GM21529 (cell line): ENCODE results near the gene STX18.

ENCODE experiments used
- ATAC-seq: cut with Tn5 transposase; IDR thresholded peaks from one replicate; pipeline ENCODE4 v1.9.1; 2021; ENCODE audit not compliant: unreplicated experiment

Gene STX18

GRCh38 chr4:4386296-4386735 lies 155.5 kb downstream of the STX18 start:
- ATAC-seq = no peak

GRCh38 chr4:4385729-4386295 lies 156.0 kb downstream of the STX18 start:
- ATAC-seq = no peak

GRCh38 chr4:4384837-4385236 lies 157.0 kb downstream of the STX18 start:
- no peak for ATAC-seq

DNA sequence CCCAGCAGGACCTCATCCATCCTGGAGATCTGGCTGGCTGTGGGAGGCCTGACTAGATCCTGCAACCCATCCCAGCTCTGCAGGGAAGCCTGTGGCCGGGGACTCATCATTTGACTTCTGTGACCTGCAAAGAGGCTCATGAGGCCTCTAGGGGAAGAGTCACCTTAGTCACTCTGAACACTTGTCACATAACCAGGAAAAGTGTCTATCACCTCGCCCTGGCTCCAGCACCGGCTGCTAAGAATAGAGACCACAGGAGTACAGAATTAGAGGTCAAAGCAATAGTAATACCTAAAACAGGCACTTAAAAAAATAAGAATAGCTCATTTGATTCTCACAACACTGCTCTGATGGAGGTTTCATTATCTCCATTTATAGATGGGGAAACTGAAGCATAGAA lies 158.8 kb downstream of the STX18 start:
- no peak for ATAC-seq

DNA sequence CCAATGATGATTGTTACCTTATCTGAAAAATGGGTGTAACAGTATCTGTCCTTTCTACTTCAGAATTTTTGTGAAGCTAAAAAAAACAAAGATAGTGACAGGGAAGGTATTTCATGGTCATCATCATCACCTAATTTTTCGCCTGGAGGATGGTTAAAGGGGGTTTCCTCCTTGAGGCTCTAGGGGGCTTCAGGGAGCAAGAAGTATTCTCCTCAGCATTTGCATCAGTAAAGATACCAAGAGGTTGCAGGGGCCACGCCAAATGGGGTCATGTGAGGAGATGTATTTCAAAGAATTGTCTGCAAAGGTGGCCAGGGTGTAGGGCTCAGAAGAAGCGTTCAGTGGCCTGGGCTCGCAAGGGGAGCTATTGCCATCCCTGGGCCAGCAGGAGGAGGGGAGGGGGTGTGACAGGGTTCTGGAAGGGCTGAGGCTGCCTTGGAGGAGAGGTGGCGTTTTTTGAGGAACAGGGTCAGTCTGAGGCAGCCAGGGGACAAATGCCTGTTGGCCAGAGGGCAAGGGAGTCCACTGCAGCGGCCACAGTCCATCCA lies 162.2 kb downstream of the STX18 start:
- ATAC-seq = no peak

- no peak for ATAC-seq
These were observed 164.0 kb downstream of the STX18 start for GRCh38 chr4:4377732-4378460.

DNA sequence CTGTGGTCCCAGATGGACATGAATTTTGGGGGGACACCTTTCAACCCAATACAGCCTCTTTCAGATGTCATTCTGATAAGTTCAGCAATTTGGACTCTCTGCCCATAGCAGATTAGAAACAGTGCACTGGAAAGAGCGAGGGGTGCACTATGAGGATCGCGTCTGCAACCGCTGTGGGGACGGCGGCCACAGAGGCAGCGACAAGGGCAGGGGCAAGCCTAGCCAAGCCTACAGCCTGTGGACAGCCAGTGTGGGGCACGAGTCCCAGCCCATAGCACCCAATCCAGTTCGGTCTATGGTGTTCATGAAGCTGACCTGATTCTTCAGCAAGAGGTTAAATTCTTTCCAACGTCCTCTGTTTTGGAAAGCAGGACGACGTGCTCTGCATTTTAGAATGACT lies 164.7 kb downstream of the STX18 start:
- no peak for ATAC-seq

DNA sequence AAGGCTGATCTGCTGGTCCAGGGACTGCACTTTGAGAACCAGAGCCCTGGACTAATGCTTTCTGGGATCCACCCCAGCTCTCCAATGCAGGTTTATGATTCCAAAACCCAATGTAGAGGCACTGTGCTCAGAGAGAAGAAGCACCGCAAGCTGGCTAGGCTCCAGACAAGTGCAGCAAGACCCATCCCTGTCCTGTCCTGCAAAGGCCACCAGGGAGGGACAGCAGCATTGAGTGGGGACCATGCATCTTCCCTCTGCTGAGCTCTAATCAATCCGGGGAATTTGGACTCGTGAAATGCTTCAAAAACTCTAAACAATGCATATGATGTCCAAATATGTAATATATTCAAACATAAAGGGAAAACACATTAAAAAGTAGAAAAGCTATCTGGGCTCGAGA lies 165.8 kb downstream of the STX18 start:
- ATAC-seq = no peak

GRCh38 chr4:4374388-4375098 lies 167.3 kb downstream of the STX18 start:
- ATAC-seq = no peak
